GM12878 (cell line): ENCODE data around the gene RB1. TPM values are rescaled to one million over a fixed set of nuclear protein-coding genes. Genes with fewer than 3 reads are reported as not detected.

Experiments
- ATAC-seq: fragments of 200-7000 bp; cut with Tn5 transposase; 3 replicates; pipeline ENCODE4 v1.9.1; 2020; ENCODE audit warnings: mild to moderate bottlenecking, moderate library complexity
- BruUV-seq: library from RNA; stranded (reverse); fragments of 400-500 nt; replicated peaks from 2 replicates; lab custom pipeline; 2021; lab: Mats Ljungman, UMichigan
- CTCF ChIA-PET: fragments of 300-600 bp; sonication (Branson Sonifier 250); formaldehyde crosslinking; extraction: SDS; loops from one replicate; lab custom pipeline; 2021; ENCODE audit warnings: inconsistent platforms; lab: Yijun Ruan, JAX
- POLR2A ChIA-PET: fragments of 350-600 bp; formaldehyde crosslinking; extraction: SDS; loops from one replicate; lab custom pipeline; 2021; ENCODE audit warnings: inconsistent platforms; lab: Charles Lee
- RAD21 ChIA-PET: fragments of 300-600 bp; sonication (Branson Sonifier 250); formaldehyde crosslinking; loops from one replicate; lab custom pipeline; 2023; ENCODE audit warnings: antibody characterized with exemption; ENCODE audit not compliant: unreplicated experiment; lab: Charles Lee
- SMC1A ChIA-PET: fragments of 300-600 bp; sonication (Branson Sonifier 250); formaldehyde crosslinking; loops from one replicate; lab custom pipeline; 2023; ENCODE audit not compliant: unreplicated experiment, uncharacterized antibody; lab: Charles Lee
- DNase-seq: peaks from one replicate; pipeline ENCODE4 v3.0.0-alpha.2; 2011; ENCODE audit warnings: low read depth, low spot score
- FAIRE-seq: peaks from 3 replicates; lab custom pipeline; 2011; peaks lifted over from hg19 to GRCh38; lab: Jason Lieb, UNC
- H2AFZ ChIP-seq: 2 replicates; pipeline ENCODE4 v1.6.0; 2011; ENCODE audit warnings: low read depth, low read length, control low read depth; ENCODE audit not compliant: control insufficient read depth
- H3K27ac ChIP-seq: 2 replicates; pipeline ENCODE4 v1.5.1; 2011; ENCODE audit warnings: control low read depth; ENCODE audit not compliant: control insufficient read depth, insufficient read depth
- H3K27me3 ChIP-seq, 2 experiments: replicated peaks in 1 of 2; 2 replicates each; pipeline versions ENCODE4 v1.6.0 to v1.6.1; 2011; ENCODE audit warnings: low read length in 1 of 2; ENCODE audit not compliant: control insufficient read depth in 2 of 2, insufficient read depth in 2 of 2
- H3K36me3 ChIP-seq, 2 experiments: 2 replicates each; pipeline ENCODE4 v1.5.1; 2011; ENCODE audit warnings: low read length in 1 of 2; ENCODE audit not compliant: control insufficient read depth in 2 of 2, insufficient read depth in 2 of 2
- H3K4me1 ChIP-seq: 2 replicates; pipeline ENCODE4 v1.6.1; 2011; ENCODE audit warnings: mild to moderate bottlenecking, low read length, moderate library complexity, mixed read lengths; ENCODE audit not compliant: control insufficient read depth, insufficient read depth
- H3K4me2 ChIP-seq: 2 replicates; pipeline ENCODE4 v1.6.0; 2011; ENCODE audit warnings: control low read depth; ENCODE audit not compliant: control insufficient read depth, insufficient read depth
- H3K4me3 ChIP-seq: fragments of 200-600 bp; sonication (generic); 2 replicates; pipeline ENCODE4 v1.5.1; 2016
- H3K79me2 ChIP-seq: 2 replicates; pipeline ENCODE4 v1.6.0; 2011; ENCODE audit warnings: low read length; ENCODE audit not compliant: control insufficient read depth, insufficient read depth
- H3K9ac ChIP-seq: 2 replicates; pipeline ENCODE4 v1.8.0; 2011; ENCODE audit warnings: low read length, control low read depth, mixed read lengths; ENCODE audit not compliant: control insufficient read depth, insufficient read depth
- H3K9me3 ChIP-seq: replicated peaks from 3 replicates; pipeline ENCODE4 v1.5.1; 2011; ENCODE audit warnings: mild to moderate bottlenecking, low read length; ENCODE audit not compliant: control insufficient read depth, insufficient read depth
- H4K20me1 ChIP-seq: 2 replicates; pipeline ENCODE4 v1.6.0; 2011; ENCODE audit not compliant: control insufficient read depth, insufficient read depth
- E2F8 ChIP-seq: fragments of 450-650 bp; IDR thresholded peaks from 2 replicates; pipeline ENCODE4 v1.6.1; 2018; ENCODE audit warnings: mild to moderate bottlenecking, low read depth, moderate library complexity; ENCODE audit not compliant: partially characterized antibody
- POLR2A ChIP-seq: IDR thresholded peaks from 2 replicates; pipeline ENCODE4 v1.6.1; 2011; ENCODE audit warnings: low read depth, mild to moderate bottlenecking, low read length
- WGBS: methylation state at CpG from one replicate; pipeline ENCODE4 v1.1.6; 2016; ENCODE audit warnings: low lambda C conversion rate; ENCODE audit not compliant: insufficient replicate concordance, insufficient coverage; ENCODE audit errors: missing lambda C conversion rate; 5-methylcytosine and 5-hydroxymethylcytosine counted together
- in situ Hi-C: fragments of 300-500 bp; cut with MboI; formaldehyde crosslinking; loops from 9 replicates; pipeline ENCODE4 v1.14.3; 2018; ENCODE audit warnings: mixed read lengths
- intact Hi-C: fragments of 100-400 bp; cut with micrococcal nuclease; formaldehyde crosslinking; loops from one replicate; pipeline ENCODE4 v1.14.2; 2022; ENCODE audit not compliant: unreplicated experiment
- polyA plus RNA-seq, 11 experiments: library from polyadenylated mRNA; depleted of rRNA in 4 of 11; unstranded in 6 of 11; stranded (reverse) in 5 of 11; fragments of >200 nt; fragmentation: Nextera tagmentation in 4 of 11; fragmentation: Illumina TruSeq in 1 of 11; extraction: Ambion mirVana in 4 of 11; extraction: Trizol in 1 of 11; gene quantifications; 1 replicate in 1 of 11; 2 replicates in 10 of 11; pipeline versions ENCODE4 v1.2.1 to v1.2.3, GENCODE V29; 2011 to 2016; ENCODE audit warnings: inconsistent platforms in 2 of 11, missing spikeins in 2 of 11, low read depth in 1 of 11
- total RNA-seq, 4 experiments: library from RNA; depleted of rRNA in 3 of 4; stranded (reverse); fragments of >200 nt in 3 of 4; fragmentation: Illumina TruSeq in 1 of 4; extraction: Trizol in 1 of 4; gene quantifications; 2 replicates each; pipeline versions ENCODE4 v1.2.1 to v1.2.3, GENCODE V29; 2013 to 2021

RB1 gene
- total and polyA plus RNA-seq, 10 of the 15 experiments (the other 5 are each of a cell fraction or from before 2014, with no cell fraction given), result 2.8 to 45.0 (median 8.3) TPM

DNA sequence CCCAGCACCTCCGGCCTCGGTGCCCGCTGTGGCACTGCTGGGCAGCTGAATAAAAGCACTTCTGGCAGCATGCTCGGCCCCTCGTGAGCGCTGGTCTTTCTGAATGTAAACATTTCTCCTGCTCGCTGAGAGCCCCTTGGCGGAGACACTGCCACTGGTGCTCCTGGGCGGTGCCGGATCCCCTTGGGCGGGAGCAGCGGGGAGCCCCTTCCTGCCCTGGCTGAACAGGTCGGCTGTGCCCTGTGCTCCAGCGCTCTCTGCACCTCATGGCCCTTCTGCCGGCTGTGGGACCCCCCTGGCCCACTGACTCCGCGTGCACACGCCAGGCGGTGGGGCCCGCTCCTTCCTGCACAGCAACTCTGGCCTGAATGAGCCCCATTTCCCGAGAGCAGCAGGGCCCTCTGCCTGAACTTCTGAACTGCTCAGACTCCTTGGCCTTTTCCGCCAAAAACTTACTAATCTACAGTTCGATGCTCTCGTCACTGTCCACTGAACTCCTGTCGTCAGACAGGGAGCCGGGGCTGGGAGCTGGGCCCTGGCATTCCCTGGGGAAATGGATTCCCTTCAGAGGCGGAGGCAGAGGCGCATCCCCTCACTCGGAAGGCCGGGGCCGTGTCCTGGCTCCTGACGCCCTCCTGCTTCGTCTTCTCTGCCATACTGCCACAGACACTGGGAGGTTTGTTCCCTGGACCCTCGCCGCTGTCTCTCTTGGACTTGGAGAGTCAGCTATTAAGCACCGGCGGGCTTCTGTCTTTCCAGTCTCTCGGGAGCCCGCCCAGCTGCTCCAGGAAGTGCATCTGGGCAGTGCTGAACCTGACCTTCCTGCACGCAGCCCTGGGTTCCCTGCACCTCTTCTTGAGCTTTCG, 14.2 kb downstream of the RB1 start:
- peak; percentile 18 for ATAC-seq
- in situ Hi-C loops (no loop called here), intact Hi-C loops (no loop called here)
- Histone ChIP-seq H2AFZ (no peak overlapping the region), H4K20me1 (no peaks in the 10 kb centered on the region)
- RAD21 ChIA-PET, result no interaction called here
- SMC1A ChIA-PET, result no interaction called here
- CTCF ChIA-PET, result interaction anchor here (1.3 kb wide), 1 partner anchor 16 kb away, joined by 3 read pairs; no protein-coding TSS in a partner anchor
- no TSS peak for BruUV-seq
- TF ChIP-seq E2F8 (no peak), POLR2A (peak; percentile 32; the same call in 1 of the 2 replicates)
- TF ChIP-seq, all 136 proteins: peak for 1
- Histone ChIP-seq H3K9me3 (peaks cover 34% of the 10 kb centered on the region; the same call in 2 of the 3 replicates), H3K4me1 (no peaks in the 10 kb centered on the region), H3K4me2 (no peak overlapping the region), H3K9ac (no peak overlapping the region), H3K27ac (no peak overlapping the region), H3K27me3 (peaks cover 0 to 2% of the 10 kb centered on the region in 2 experiments; a peak in 1 of 4 replicates), H3K4me3 (no peak overlapping the region), H3K79me2 (no peaks in the 10 kb centered on the region; the same call in 1 of the 2 replicates), H3K36me3 (peaks cover 0 to 27% of the 10 kb centered on the region in 2 experiments; a peak in 3 of 4 replicates)
- POLR2A ChIA-PET, result no interaction called here
- DNase-seq (no peak), FAIRE-seq (no peak)
- WGBS, result 83% methylated on average over 41 of the region's 41 CpGs
